ENCODE data around the gene SLC32A1.

DNA sequence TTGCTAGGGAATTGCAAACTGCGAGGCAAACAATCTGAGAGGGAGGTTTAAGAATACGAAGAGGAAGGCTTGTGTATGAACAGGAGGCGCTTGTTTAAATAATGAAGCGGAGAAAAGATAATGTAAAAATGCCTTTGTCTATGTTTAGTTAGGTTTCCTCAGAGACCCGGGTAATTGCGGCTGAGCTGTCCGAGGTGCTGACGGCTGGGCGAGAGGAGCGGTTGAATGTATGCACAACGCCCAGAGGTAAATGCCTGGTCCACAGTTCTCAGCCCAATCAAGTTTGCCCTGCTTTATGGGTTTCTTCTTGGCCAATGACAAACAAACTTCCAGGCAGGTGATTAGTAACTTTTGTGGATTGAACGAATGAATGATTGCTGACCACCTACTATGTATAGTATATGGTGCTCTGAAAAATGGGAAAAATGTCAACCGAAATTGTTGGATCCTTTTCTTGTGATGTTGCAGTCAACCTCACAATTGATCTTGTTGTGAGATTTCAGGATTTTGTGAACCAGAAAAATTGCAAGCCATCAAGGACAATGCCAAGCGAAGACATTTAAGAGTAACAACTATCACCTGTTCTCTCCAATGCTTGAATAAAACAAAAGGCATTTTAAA is 38.3 kb upstream of the SLC32A1 start:
- TF ChIP-seq, protein P1, sequence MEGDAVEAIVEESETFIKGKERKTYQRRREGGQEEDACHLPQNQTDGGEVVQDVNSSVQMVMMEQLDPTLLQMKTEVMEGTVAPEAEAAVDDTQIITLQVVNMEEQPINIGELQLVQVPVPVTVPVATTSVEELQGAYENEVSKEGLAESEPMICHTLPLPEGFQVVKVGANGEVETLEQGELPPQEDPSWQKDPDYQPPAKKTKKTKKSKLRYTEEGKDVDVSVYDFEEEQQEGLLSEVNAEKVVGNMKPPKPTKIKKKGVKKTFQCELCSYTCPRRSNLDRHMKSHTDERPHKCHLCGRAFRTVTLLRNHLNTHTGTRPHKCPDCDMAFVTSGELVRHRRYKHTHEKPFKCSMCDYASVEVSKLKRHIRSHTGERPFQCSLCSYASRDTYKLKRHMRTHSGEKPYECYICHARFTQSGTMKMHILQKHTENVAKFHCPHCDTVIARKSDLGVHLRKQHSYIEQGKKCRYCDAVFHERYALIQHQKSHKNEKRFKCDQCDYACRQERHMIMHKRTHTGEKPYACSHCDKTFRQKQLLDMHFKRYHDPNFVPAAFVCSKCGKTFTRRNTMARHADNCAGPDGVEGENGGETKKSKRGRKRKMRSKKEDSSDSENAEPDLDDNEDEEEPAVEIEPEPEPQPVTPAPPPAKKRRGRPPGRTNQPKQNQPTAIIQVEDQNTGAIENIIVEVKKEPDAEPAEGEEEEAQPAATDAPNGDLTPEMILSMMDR (IDR thresholded peaks at IDR 0.05): no peak
- TF ChIP-seq POLR2A (IDR thresholded peaks at IDR 0.05): no peak
